Caco-2 (cell line): ENCODE results near the gene CD200R1L. TPM values are rescaled to one million over a fixed set of nuclear protein-coding genes. Genes with fewer than 3 reads are reported as not detected.

Source experiments
- Bru-seq: library from RNA; stranded (reverse); fragments of 400-500 nt; gene quantifications from one replicate; lab custom pipeline; 2021; lab: Mats Ljungman, UMichigan
- BruChase-seq, 2 experiments: library from RNA; stranded (reverse); fragments of 400-500 nt; gene quantifications; one replicate each; lab custom pipeline; 2021; lab: Mats Ljungman, UMichigan
- BruUV-seq: library from RNA; stranded (reverse); fragments of 400-500 nt; replicated peaks from 2 replicates; lab custom pipeline; 2021; lab: Mats Ljungman, UMichigan
- CTCF ChIA-PET: fragments of 300-600 bp; sonication (Branson Sonifier 250); formaldehyde crosslinking; loops from one replicate; lab custom pipeline; 2022; ENCODE audit warnings: antibody characterized with exemption; lab: Charles Lee
- POLR2A ChIA-PET: fragments of 300-600 bp; sonication (Branson Sonifier 250); formaldehyde crosslinking; loops from one replicate; lab custom pipeline; 2022; ENCODE audit warnings: antibody characterized with exemption; lab: Charles Lee
- DNase-seq, 2 experiments: peaks; one replicate each; pipeline versions ENCODE4 v3.0.0 to v3.0.0-alpha.2; 2020 to 2022
- H3K27me3 ChIP-seq: replicated peaks from 2 replicates; pipeline ENCODE4 v1.6.0; 2011; ENCODE audit warnings: low read length; ENCODE audit not compliant: control insufficient read depth, insufficient read depth
- H3K36me3 ChIP-seq: 2 replicates; pipeline ENCODE4 v1.5.1; 2011; ENCODE audit warnings: low read length; ENCODE audit not compliant: control insufficient read depth, insufficient read depth
- H3K4me1 ChIP-seq: fragments of 250-450 bp; sonication (Bioruptor Pico); 2 replicates; pipeline ENCODE4 v1.5.1; 2020; ENCODE audit warnings: mild to moderate bottlenecking
- H3K4me3 ChIP-seq: 2 replicates; pipeline ENCODE4 v1.5.1; 2011; ENCODE audit warnings: low read depth, mild to moderate bottlenecking, control low read depth, low read length
- H3K9me3 ChIP-seq: fragments of 250-450 bp; sonication (Bioruptor Pico); 2 replicates; pipeline ENCODE4 v1.5.1; 2020; ENCODE audit warnings: mild to moderate bottlenecking, moderate library complexity
- H3K27ac Mint-ChIP-seq: one replicate; pipeline ENCODE4 v1.8.0; 2022; ENCODE audit warnings: mixed read lengths; ENCODE audit not compliant: unreplicated experiment
- H3K27me3 Mint-ChIP-seq: one replicate; pipeline ENCODE4 v1.8.0; 2022; ENCODE audit warnings: mixed read lengths; ENCODE audit not compliant: insufficient read depth, unreplicated experiment
- H3K36me3 Mint-ChIP-seq: one replicate; pipeline ENCODE4 v1.8.0; 2022; ENCODE audit warnings: mild to moderate bottlenecking, mixed read lengths; ENCODE audit not compliant: insufficient read depth, unreplicated experiment
- H3K4me1 Mint-ChIP-seq: one replicate; pipeline ENCODE4 v1.8.0; 2022; ENCODE audit warnings: low read depth, mixed read lengths; ENCODE audit not compliant: unreplicated experiment
- H3K4me3 Mint-ChIP-seq: one replicate; pipeline ENCODE4 v1.8.0; 2022; ENCODE audit warnings: mild to moderate bottlenecking, moderate library complexity, mixed read lengths; ENCODE audit not compliant: unreplicated experiment
- H3K9me3 Mint-ChIP-seq: one replicate; pipeline ENCODE4 v1.8.0; 2022; ENCODE audit warnings: mixed read lengths; ENCODE audit not compliant: unreplicated experiment
- CTCF ChIP-seq, 2 experiments: fragments of 200-600 bp in 1 of 2; IDR thresholded peaks; 1 replicate in 1 of 2; 2 replicates in 1 of 2; pipeline versions ENCODE4 v1.5.1 to v1.8.0; 2011 to 2022; ENCODE audit warnings: antibody characterized with exemption in 1 of 2, control low read depth in 1 of 2, inconsistent platforms in 1 of 2, low read depth in 1 of 2, low read length in 1 of 2, mild to moderate bottlenecking in 1 of 2, moderate library complexity in 1 of 2; ENCODE audit not compliant: insufficient read depth in 1 of 2, severe bottlenecking in 1 of 2, unreplicated experiment in 1 of 2
- intact Hi-C: fragments of 100-400 bp; cut with micrococcal nuclease; formaldehyde crosslinking; loops from one replicate; pipeline ENCODE4 v1.10.0; 2022; ENCODE audit not compliant: unreplicated experiment
- long read RNA-seq: library from polyadenylated mRNA; stranded (forward); transcript quantifications from one replicate; pipeline ENCODE4 v2.0.0, GENCODE V29; 2022
- total RNA-seq: library from RNA; stranded (reverse); gene quantifications from 2 replicates; pipeline ENCODE4 v1.2.3, GENCODE V29; 2022

CD200R1L gene
- total RNA-seq: not detected in 2 replicates
- Bru-seq, nascent RNA: not detected
- BruChase-seq, experiment 1, labeled RNA remaining after a 2-hour chase: percentile 10 among the genes with signal in this experiment
- BruChase-seq, experiment 2, labeled RNA remaining after a 6-hour chase: not detected
- long read RNA-seq: 0 reads

- H3K4me1 ChIP-seq: peaks cover 15% of the 10 kb centered on the region; the same call in 1 of the 2 replicates
- no peaks in the 10 kb centered on the region for H3K36me3 Mint-ChIP-seq
- H3K4me3 Mint-ChIP-seq: no peak within 1 kb of the TSS
- H3K9me3 ChIP-seq: peaks cover 8% of the 10 kb centered on the region; the same call in 1 of the 2 replicates
- DNase-seq: no peak
- no peak within 1 kb of the TSS for H3K27ac Mint-ChIP-seq
- no peak within 1 kb of the TSS for H3K4me3 ChIP-seq
- peaks cover 34% of the 10 kb centered on the region for H3K9me3 Mint-ChIP-seq
- ChIA-PET CTCF (no interaction called here), POLR2A (no interaction called here)
- no peaks in the 10 kb centered on the region for H3K27me3 ChIP-seq
- H3K36me3 ChIP-seq: no peaks in the 10 kb centered on the region
- intact Hi-C loops: no loop called here
- no TSS peak for BruUV-seq
- no peaks in the 10 kb centered on the region for H3K27me3 Mint-ChIP-seq
- no peaks in the 10 kb centered on the region for H3K4me1 Mint-ChIP-seq
- no peak for TF ChIP-seq CTCF (IDR thresholded peaks at IDR 0.05; ENCODE audit: insufficient read depth in 1 of 2, low read depth in 1 of 2, low read length in 1 of 2, severe bottlenecking in 1 of 2, unreplicated experiment in 1 of 2)
Measured at GRCh38 chr3:112846764-112847163, at the start of gene CD200R1L. Gene CD200R1L, minus strand, starts transcription at chr3:112846864. Its CDS starts 17,497 bp downstream, at chr3:112829367.

- no peak for TF ChIP-seq CTCF (IDR thresholded peaks at IDR 0.05; ENCODE audit: insufficient read depth in 1 of 2, low read depth in 1 of 2, low read length in 1 of 2, severe bottlenecking in 1 of 2, unreplicated experiment in 1 of 2)
- Mint-ChIP-seq H3K27me3 (no peaks in the 10 kb centered on the region), H3K9me3 (peaks cover 14% of the 10 kb centered on the region), H3K36me3 (no peaks in the 10 kb centered on the region), H3K27ac (no peak overlapping the region), H3K4me3 (no peak overlapping the region), H3K4me1 (no peaks in the 10 kb centered on the region)
- BruUV-seq: no TSS peak
- H3K36me3 ChIP-seq: no peaks in the 10 kb centered on the region
- no peaks in the 10 kb centered on the region for H3K27me3 ChIP-seq
- POLR2A ChIA-PET: no interaction called here
- intact Hi-C loops: no loop called here
- H3K4me1 ChIP-seq: no peaks in the 10 kb centered on the region
- no peak overlapping the region for H3K4me3 ChIP-seq
- CTCF ChIA-PET: no interaction called here
- DNase-seq: peak; percentile 6 to 43
- peaks cover 4% of the 10 kb centered on the region; the same call in 1 of the 2 replicates for H3K9me3 ChIP-seq
Measured at GRCh38 chr3:112894258-112894657, 47.6 kb upstream of the CD200R1L start.

- no peak for TF ChIP-seq CTCF (IDR thresholded peaks at IDR 0.05; ENCODE audit: insufficient read depth in 1 of 2, low read depth in 1 of 2, low read length in 1 of 2, severe bottlenecking in 1 of 2, unreplicated experiment in 1 of 2)
- no peak overlapping the region for H3K4me3 ChIP-seq
- H3K9me3 Mint-ChIP-seq: peaks cover 14% of the 10 kb centered on the region
- H3K36me3 Mint-ChIP-seq: no peaks in the 10 kb centered on the region
- H3K4me1 Mint-ChIP-seq: no peaks in the 10 kb centered on the region
- H3K27me3 ChIP-seq: no peaks in the 10 kb centered on the region
- H3K36me3 ChIP-seq: no peaks in the 10 kb centered on the region
- no peaks in the 10 kb centered on the region for H3K27me3 Mint-ChIP-seq
- no TSS peak for BruUV-seq
- ChIA-PET POLR2A (no interaction called here), CTCF (no interaction called here)
- H3K27ac Mint-ChIP-seq: no peak overlapping the region
- peaks cover 4% of the 10 kb centered on the region; the same call in 1 of the 2 replicates for H3K9me3 ChIP-seq
- no peaks in the 10 kb centered on the region for H3K4me1 ChIP-seq
- no peak overlapping the region for H3K4me3 Mint-ChIP-seq
- no peak for DNase-seq
- intact Hi-C loops: no loop called here
Measured at GRCh38 chr3:112889357-112889756, 42.7 kb upstream of the CD200R1L start.
